ENCODE measurements around the gene FBXO41. TPM values are rescaled to one million over a fixed set of nuclear protein-coding genes. Genes with fewer than 3 reads are reported as not detected.
"Not testable (repeated sequence)": the region's sequence is repeated elsewhere in the genome, so short reads cannot be mapped to it uniquely, and the experiment has no call there.

The FBXO41 gene
- total RNA-seq, 1 donor from 2014 or later, result 5.2 TPM

- no peak for TF ChIP-seq CTCF (conservative IDR thresholded peaks at IDR 0.05)
- peaks cover 4% of the 10 kb centered on the region for H3K36me3 Mint-ChIP-seq
- H3K27ac Mint-ChIP-seq, result no peak overlapping the region
- H3K4me1 Mint-ChIP-seq (ENCODE audit: unreplicated experiment), result no peaks in the 10 kb centered on the region
- no peak for DNase-seq (ENCODE audit: extremely low spot score, unreplicated experiment)
- H3K4me3 Mint-ChIP-seq, result no peak overlapping the region
- no peaks in the 10 kb centered on the region for H3K9me3 Mint-ChIP-seq
- peaks cover 22% of the 10 kb centered on the region for H3K27me3 Mint-ChIP-seq
Measured at GRCh38 chr2:73263540-73264331, 20.5 kb downstream of the FBXO41 start.

GRCh38 chr2:73262691-73263429, 21.4 kb downstream of the FBXO41 start:
- not testable (repeated sequence) for DNase-seq (ENCODE audit: extremely low spot score, unreplicated experiment); H3K4me3 Mint-ChIP-seq; H3K27ac Mint-ChIP-seq; H3K9me3 Mint-ChIP-seq; H3K36me3 Mint-ChIP-seq; H3K4me1 Mint-ChIP-seq (ENCODE audit: unreplicated experiment)
- H3K27me3 Mint-ChIP-seq, result peaks cover 13% of the 10 kb centered on the region

- peaks cover 7% of the 10 kb centered on the region for H3K27me3 Mint-ChIP-seq
- H3K9me3 Mint-ChIP-seq, result no peaks in the 10 kb centered on the region
Measured at GRCh38 chr2:73262108-73262651, 22.1 kb downstream of the FBXO41 start.

GRCh38 chr2:73260338-73260984, 23.8 kb downstream of the FBXO41 start:
- no peaks in the 10 kb centered on the region for H3K36me3 Mint-ChIP-seq
- H3K4me1 Mint-ChIP-seq (ENCODE audit: unreplicated experiment), result no peaks in the 10 kb centered on the region
- H3K27ac Mint-ChIP-seq, result no peak overlapping the region
- no peak overlapping the region for H3K4me3 Mint-ChIP-seq
- no peaks in the 10 kb centered on the region for H3K27me3 Mint-ChIP-seq
- no peak for DNase-seq (ENCODE audit: extremely low spot score, unreplicated experiment)
- TF ChIP-seq CTCF (conservative IDR thresholded peaks at IDR 0.05), result peak; percentile 64
- no peaks in the 10 kb centered on the region for H3K9me3 Mint-ChIP-seq

More at GRCh38 chr2:73262108-73262651, 22.1 kb downstream of the FBXO41 start:
- peaks cover 4% of the 10 kb centered on the region for H3K36me3 Mint-ChIP-seq
- no peak overlapping the region for H3K4me3 Mint-ChIP-seq
- no peak overlapping the region for H3K27ac Mint-ChIP-seq
- no peaks in the 10 kb centered on the region for H3K4me1 Mint-ChIP-seq (ENCODE audit: unreplicated experiment)
- no peak for TF ChIP-seq CTCF (conservative IDR thresholded peaks at IDR 0.05)
- no peak for DNase-seq (ENCODE audit: extremely low spot score, unreplicated experiment)

GRCh38 chr2:73259704-73260337, 24.5 kb downstream of the FBXO41 start:
- no peak for TF ChIP-seq CTCF (conservative IDR thresholded peaks at IDR 0.05)
- Mint-ChIP-seq H3K4me1 (ENCODE audit: unreplicated experiment) (no peaks in the 10 kb centered on the region), H3K36me3 (no peaks in the 10 kb centered on the region), H3K27me3 (no peaks in the 10 kb centered on the region), H3K9me3 (no peaks in the 10 kb centered on the region), H3K4me3 (no peak overlapping the region), H3K27ac (no peak overlapping the region)
- no peak for DNase-seq (ENCODE audit: extremely low spot score, unreplicated experiment)

Measured in type B pancreatic cell (in vitro differentiated cells).